ENCODE results near the gene CAMK2A. TPM values are rescaled to one million over a fixed set of nuclear protein-coding genes. Genes with fewer than 3 reads are reported as not detected.
A peak's percentile ranks its signal among the peaks of the same experiment; 100 is the strongest.

Gene CAMK2A
- total RNA-seq, 2 experiments from 2014 or later, result not detected

GRCh38 chr5:150217873-150218692, 71.5 kb downstream of the CAMK2A start:
- H3K4me1 Mint-ChIP-seq (ENCODE audit: low read depth), result peaks cover 10% of the 10 kb centered on the region
- no peaks in the 10 kb centered on the region for H3K36me3 Mint-ChIP-seq (ENCODE audit: low read depth)
- POLR2A ChIA-PET, result interaction anchor here (1.3 kb wide), 1 partner anchor 56 kb away, joined by 3 read pairs; no protein-coding TSS in a partner anchor
- H3K9me3 Mint-ChIP-seq (ENCODE audit: insufficient read depth), result no peaks in the 10 kb centered on the region
- ATAC-seq (peak; percentile 96), DNase-seq (peak; percentile 91)
- CTCF ChIA-PET, result interaction anchor here (0.6 to 2.9 kb wide), 17 partner anchors 9 to 384 kb away, joined by 3 to 16 read pairs (median 5); partner anchors contain the start of gene TIGD6
- peaks cover 25% of the 10 kb centered on the region for H3K27me3 Mint-ChIP-seq (ENCODE audit: low read depth)
- H3K27ac Mint-ChIP-seq, result no peak overlapping the region
- no peak overlapping the region for H3K4me3 Mint-ChIP-seq

GRCh38 chr5:150217038-150217437, 72.5 kb downstream of the CAMK2A start:
- H3K4me3 Mint-ChIP-seq, result no peak overlapping the region
- ATAC-seq (no peak), DNase-seq (no peak)
- ChIA-PET CTCF (interaction anchor here (1.4 to 2.9 kb wide), 6 partner anchors 8 to 134 kb away, joined by 4 to 16 read pairs (median 8); no protein-coding TSS in a partner anchor), POLR2A (interaction anchor here (1.3 kb wide), 1 partner anchor 55 kb away, joined by 3 read pairs; no protein-coding TSS in a partner anchor)
- no peaks in the 10 kb centered on the region for H3K36me3 Mint-ChIP-seq (ENCODE audit: low read depth)
- H3K9me3 Mint-ChIP-seq (ENCODE audit: insufficient read depth), result no peaks in the 10 kb centered on the region
- no peak overlapping the region for H3K27ac Mint-ChIP-seq
- peaks cover 28% of the 10 kb centered on the region for H3K27me3 Mint-ChIP-seq (ENCODE audit: low read depth)
- H3K4me1 Mint-ChIP-seq (ENCODE audit: low read depth), result peaks cover 10% of the 10 kb centered on the region

- H3K9me3 Mint-ChIP-seq (ENCODE audit: insufficient read depth), result no peaks in the 10 kb centered on the region
- ATAC-seq (no peak), DNase-seq (no peak)
- peaks cover 30% of the 10 kb centered on the region for H3K27me3 Mint-ChIP-seq (ENCODE audit: low read depth)
- H3K4me3 Mint-ChIP-seq, result no peak overlapping the region
- ChIA-PET CTCF (interaction anchor here (0.9 to 2.9 kb wide), 6 partner anchors 9 to 134 kb away, joined by 3 to 16 read pairs (median 6); no protein-coding TSS in a partner anchor), POLR2A (interaction anchor here (0.8 kb wide), 1 partner anchor 51 kb away, joined by 3 read pairs; no protein-coding TSS in a partner anchor)
- H3K27ac Mint-ChIP-seq, result no peak overlapping the region
- H3K4me1 Mint-ChIP-seq (ENCODE audit: low read depth), result peaks cover 10% of the 10 kb centered on the region
- no peaks in the 10 kb centered on the region for H3K36me3 Mint-ChIP-seq (ENCODE audit: low read depth)
Measured at GRCh38 chr5:150215979-150216944, 73.3 kb downstream of the CAMK2A start.

- H3K4me3 Mint-ChIP-seq, result no peak overlapping the region
- ChIA-PET CTCF (interaction anchor here (1.3 to 1.8 kb wide), 3 partner anchors 7 to 56 kb away, joined by 3 to 8 read pairs (median 4); no protein-coding TSS in a partner anchor), POLR2A (no interaction called here)
- H3K27me3 Mint-ChIP-seq (ENCODE audit: low read depth), result peaks cover 35% of the 10 kb centered on the region
- peaks cover 29% of the 10 kb centered on the region for H3K4me1 Mint-ChIP-seq (ENCODE audit: low read depth)
- no peak for DNase-seq
- no peak overlapping the region for H3K27ac Mint-ChIP-seq
- H3K36me3 Mint-ChIP-seq (ENCODE audit: low read depth), result no peaks in the 10 kb centered on the region
- no peaks in the 10 kb centered on the region for H3K9me3 Mint-ChIP-seq (ENCODE audit: insufficient read depth)
- no peak for ATAC-seq
Measured at GRCh38 chr5:150214289-150214688, 75.3 kb downstream of the CAMK2A start.

GRCh38 chr5:150213530-150213929, 76.0 kb downstream of the CAMK2A start:
- no peak overlapping the region for H3K4me3 Mint-ChIP-seq
- DNase-seq (no peak), ATAC-seq (no peak)
- H3K27me3 Mint-ChIP-seq (ENCODE audit: low read depth), result peaks cover 35% of the 10 kb centered on the region
- no peaks in the 10 kb centered on the region for H3K9me3 Mint-ChIP-seq (ENCODE audit: insufficient read depth)
- H3K36me3 Mint-ChIP-seq (ENCODE audit: low read depth), result no peaks in the 10 kb centered on the region
- H3K27ac Mint-ChIP-seq, result peak overlapping the region; percentile 61
- peaks cover 36% of the 10 kb centered on the region for H3K4me1 Mint-ChIP-seq (ENCODE audit: low read depth)
- CTCF ChIA-PET, result interaction anchor here (1.3 kb wide), 1 partner anchor 20 kb away, joined by 3 read pairs; no protein-coding TSS in a partner anchor
- POLR2A ChIA-PET, result no interaction called here

GRCh38 chr5:150211156-150212030, 78.2 kb downstream of the CAMK2A start:
- Mint-ChIP-seq H3K4me3 (no peak overlapping the region), H3K27me3 (ENCODE audit: low read depth) (peaks cover 35% of the 10 kb centered on the region), H3K36me3 (ENCODE audit: low read depth) (no peaks in the 10 kb centered on the region), H3K27ac (peak overlapping the region; percentile 2), H3K4me1 (ENCODE audit: low read depth) (peaks cover 51% of the 10 kb centered on the region), H3K9me3 (ENCODE audit: insufficient read depth) (no peaks in the 10 kb centered on the region)
- ChIA-PET CTCF (interaction anchor here (1.0 kb wide), 1 partner anchor 54 kb away, joined by 3 read pairs; no protein-coding TSS in a partner anchor), POLR2A (no interaction called here)
- no peak for DNase-seq
- no peak for ATAC-seq

- ChIA-PET POLR2A (no interaction called here), CTCF (interaction anchor here (1.0 kb wide), 1 partner anchor 53 kb away, joined by 3 read pairs; no protein-coding TSS in a partner anchor)
- DNase-seq (no peak), ATAC-seq (no peak)
- Mint-ChIP-seq H3K4me3 (no peak overlapping the region), H3K9me3 (ENCODE audit: insufficient read depth) (no peaks in the 10 kb centered on the region), H3K36me3 (ENCODE audit: low read depth) (no peaks in the 10 kb centered on the region), H3K27me3 (ENCODE audit: low read depth) (peaks cover 32% of the 10 kb centered on the region), H3K27ac (peak overlapping the region; percentile 2), H3K4me1 (ENCODE audit: low read depth) (peaks cover 59% of the 10 kb centered on the region)
Measured at GRCh38 chr5:150210644-150211043, 78.9 kb downstream of the CAMK2A start.

GRCh38 chr5:150209099-150209635, 80.4 kb downstream of the CAMK2A start:
- ATAC-seq, result peak; percentile 74
- H3K27ac Mint-ChIP-seq, result peak overlapping the region; percentile 66
- H3K9me3 Mint-ChIP-seq (ENCODE audit: insufficient read depth), result no peaks in the 10 kb centered on the region
- peak overlapping the region; percentile 75 for H3K4me3 Mint-ChIP-seq
- no peaks in the 10 kb centered on the region for H3K36me3 Mint-ChIP-seq (ENCODE audit: low read depth)
- peaks cover 29% of the 10 kb centered on the region for H3K27me3 Mint-ChIP-seq (ENCODE audit: low read depth)
- ChIA-PET POLR2A (no interaction called here), CTCF (interaction anchor here (1.3 to 4.9 kb wide), 2 partner anchors 9 to 47 kb away, joined by 6 to 23 read pairs; no protein-coding TSS in a partner anchor)
- H3K4me1 Mint-ChIP-seq (ENCODE audit: low read depth), result peaks cover 62% of the 10 kb centered on the region
- peak; percentile 78 for DNase-seq

- ATAC-seq, result no peak
- H3K4me3 Mint-ChIP-seq, result peak overlapping the region; percentile 75
- POLR2A ChIA-PET, result no interaction called here
Measured at GRCh38 chr5:150208187-150209098, 81.1 kb downstream of the CAMK2A start.

GRCh38 chr5:150206779-150207115, 82.8 kb downstream of the CAMK2A start:
- H3K9me3 Mint-ChIP-seq (ENCODE audit: insufficient read depth), result no peaks in the 10 kb centered on the region
- ATAC-seq, result no peak
- H3K4me3 Mint-ChIP-seq, result no peak overlapping the region
- H3K27me3 Mint-ChIP-seq (ENCODE audit: low read depth), result peaks cover 26% of the 10 kb centered on the region
- ChIA-PET CTCF (interaction anchor here (0.8 to 4.9 kb wide), 6 partner anchors 9 to 77 kb away, joined by 4 to 23 read pairs (median 6); no protein-coding TSS in a partner anchor), POLR2A (no interaction called here)
- peaks cover 56% of the 10 kb centered on the region for H3K4me1 Mint-ChIP-seq (ENCODE audit: low read depth)
- H3K27ac Mint-ChIP-seq, result no peak overlapping the region
- no peak for DNase-seq
- no peaks in the 10 kb centered on the region for H3K36me3 Mint-ChIP-seq (ENCODE audit: low read depth)

More at GRCh38 chr5:150208187-150209098, 81.1 kb downstream of the CAMK2A start:
- Mint-ChIP-seq H3K4me1 (ENCODE audit: low read depth) (peaks cover 56% of the 10 kb centered on the region), H3K27ac (peak overlapping the region; percentile 66), H3K9me3 (ENCODE audit: insufficient read depth) (no peaks in the 10 kb centered on the region), H3K36me3 (ENCODE audit: low read depth) (no peaks in the 10 kb centered on the region), H3K27me3 (ENCODE audit: low read depth) (peaks cover 24% of the 10 kb centered on the region)
- CTCF ChIA-PET, result interaction anchor here (0.7 to 4.9 kb wide), 6 partner anchors 7 to 143 kb away, joined by 3 to 23 read pairs (median 6); no protein-coding TSS in a partner anchor
- no peak for DNase-seq

Data from activated CD8-positive, alpha-beta T cell treated with anti-CD3 and anti-CD28 coated beads, Interleukin-2, amount 10 ng/mL, durations not matched to agents 7 days and 5 days (primary cell).